Fibroblast of lung (primary cell): ENCODE measurements around the gene SLC47A1.

ENCODE experiments used
- EZH2 ChIP-seq: IDR thresholded peaks from 2 replicates; pipeline ENCODE4 v1.5.1; 2012; ENCODE audit warnings: low read length, control low read depth, mild to moderate bottlenecking; ENCODE audit errors: missing control alignments
- TF ChIP-seq, protein P1 (sequence below), 2 donors: IDR thresholded peaks in 1 of 2; conservative IDR thresholded peaks in 1 of 2; 1 replicate in 1 of 2; 2 replicates in 1 of 2; pipeline ENCODE4 v1.5.1; 2011 to 2012; ENCODE audit warnings: low read length in 2 of 2, control low read depth in 1 of 2, inconsistent platforms in 1 of 2, low read depth in 1 of 2, mild to moderate bottlenecking in 1 of 2

DNA sequence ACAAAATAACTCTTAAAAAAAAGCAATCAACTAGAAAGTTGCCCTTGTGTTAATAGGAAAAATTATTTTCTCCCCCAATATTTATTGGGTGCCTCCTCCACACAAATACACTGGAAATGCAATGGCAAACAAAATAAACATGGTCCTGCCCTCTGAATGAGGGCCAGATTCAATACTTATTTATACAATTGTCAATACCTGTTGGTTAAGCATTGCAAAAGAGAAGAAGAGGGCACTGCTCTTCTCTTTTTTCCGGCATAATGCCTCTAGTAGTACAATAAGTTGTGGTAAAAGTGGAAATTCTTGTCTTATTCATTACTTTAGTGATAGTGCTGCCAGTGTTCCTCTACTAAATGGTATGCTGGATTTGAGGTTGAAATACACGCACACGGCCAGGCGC is 92.4 kb downstream of the SLC47A1 start:
- TF ChIP-seq, protein P1, sequence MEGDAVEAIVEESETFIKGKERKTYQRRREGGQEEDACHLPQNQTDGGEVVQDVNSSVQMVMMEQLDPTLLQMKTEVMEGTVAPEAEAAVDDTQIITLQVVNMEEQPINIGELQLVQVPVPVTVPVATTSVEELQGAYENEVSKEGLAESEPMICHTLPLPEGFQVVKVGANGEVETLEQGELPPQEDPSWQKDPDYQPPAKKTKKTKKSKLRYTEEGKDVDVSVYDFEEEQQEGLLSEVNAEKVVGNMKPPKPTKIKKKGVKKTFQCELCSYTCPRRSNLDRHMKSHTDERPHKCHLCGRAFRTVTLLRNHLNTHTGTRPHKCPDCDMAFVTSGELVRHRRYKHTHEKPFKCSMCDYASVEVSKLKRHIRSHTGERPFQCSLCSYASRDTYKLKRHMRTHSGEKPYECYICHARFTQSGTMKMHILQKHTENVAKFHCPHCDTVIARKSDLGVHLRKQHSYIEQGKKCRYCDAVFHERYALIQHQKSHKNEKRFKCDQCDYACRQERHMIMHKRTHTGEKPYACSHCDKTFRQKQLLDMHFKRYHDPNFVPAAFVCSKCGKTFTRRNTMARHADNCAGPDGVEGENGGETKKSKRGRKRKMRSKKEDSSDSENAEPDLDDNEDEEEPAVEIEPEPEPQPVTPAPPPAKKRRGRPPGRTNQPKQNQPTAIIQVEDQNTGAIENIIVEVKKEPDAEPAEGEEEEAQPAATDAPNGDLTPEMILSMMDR (conservative IDR thresholded peaks at IDR 0.05 in 1 of 2, IDR thresholded peaks at IDR 0.05 in 1 of 2; ENCODE audit: low read depth in 1 of 2, low read length in 2 of 2) = no peak
- TF ChIP-seq EZH2 = no peak
